Stimulated activated naive CD8-positive, alpha-beta T cell treated with anti-CD3 and anti-CD28 coated beads, Interleukin-15, Interleukin-2, amounts not matched to agents 100 U/mL and 50 U/mL, for 24 hours (primary cell): ENCODE results near the gene C14orf119.
A peak's percentile ranks its signal among the peaks of the same experiment; 100 is the strongest.
"Not testable (repeated sequence)": the region's sequence is repeated elsewhere in the genome, so short reads cannot be mapped to it uniquely, and the experiment has no call there.

ENCODE experiments used
- ATAC-seq: fragments of 150-1000 bp; cut with Tn5 transposase; one replicate; pipeline ENCODE4 v1.10.0; 2021
- DNase-seq: peaks from one replicate; pipeline ENCODE4 v3.0.0; 2021

Gene C14orf119

GRCh38 chr14:23089498-23090253 is 5.6 kb upstream of the C14orf119 start:
- no peak for ATAC-seq

GRCh38 chr14:23090254-23090636 is 5.1 kb upstream of the C14orf119 start:
- no peak for DNase-seq
- no peak for ATAC-seq

More at GRCh38 chr14:23089498-23090253, 5.6 kb upstream of the C14orf119 start:
- DNase-seq, result no peak

GRCh38 chr14:23091294-23092225 is 3.7 kb upstream of the C14orf119 start:
- ATAC-seq, result no peak
- no peak for DNase-seq

GRCh38 chr14:23093104-23093503 is 2.2 kb upstream of the C14orf119 start:
- DNase-seq, result no peak
- no peak for ATAC-seq

- no peak for ATAC-seq
Observed at GRCh38 chr14:23093526-23093925, 1.8 kb upstream of the C14orf119 start.

GRCh38 chr14:23093991-23094665 is 1.2 kb upstream of the C14orf119 start:
- no peak for ATAC-seq
- no peak for DNase-seq

More at GRCh38 chr14:23093526-23093925, 1.8 kb upstream of the C14orf119 start:
- no peak for DNase-seq

- ATAC-seq, result peak; percentile 49
- DNase-seq, result peak; percentile 79
Observed at GRCh38 chr14:23094666-23095195, 574 bp upstream of the C14orf119 start, which contains the start of gene ACIN1. Gene ACIN1 (minus strand): TSS chr14:23095136. CDS start chr14:23095112, 24 bp downstream.

GRCh38 chr14:23097786-23098185 is 2.5 kb downstream of the C14orf119 start:
- ATAC-seq (no peak), DNase-seq (no peak)

- ATAC-seq (no peak), DNase-seq (no peak)
Observed at GRCh38 chr14:23099212-23099861, 4.0 kb downstream of the C14orf119 start.

GRCh38 chr14:23101213-23101970 is 6.1 kb downstream of the C14orf119 start:
- ATAC-seq, result peak; percentile 33

GRCh38 chr14:23101986-23102625 is 6.8 kb downstream of the C14orf119 start:
- ATAC-seq (no peak), DNase-seq (no peak)

More at GRCh38 chr14:23101213-23101970, 6.1 kb downstream of the C14orf119 start:
- no peak for DNase-seq

- no peak for ATAC-seq
- DNase-seq, result no peak
Observed at GRCh38 chr14:23102801-23103200, 7.5 kb downstream of the C14orf119 start.

- ATAC-seq (no peak), DNase-seq (no peak)
Observed at GRCh38 chr14:23103581-23103980, 8.3 kb downstream of the C14orf119 start.

GRCh38 chr14:23104070-23104590 is 8.8 kb downstream of the C14orf119 start:
- ATAC-seq, result no peak
- DNase-seq, result no peak

GRCh38 chr14:23104591-23105347 is 9.5 kb downstream of the C14orf119 start, which contains the start of gene CIROP:
Gene CIROP (minus strand): TSS chr14:23104989. CDS start chr14:23104920, 69 bp downstream.
- no peak for ATAC-seq
- no peak for DNase-seq

GRCh38 chr14:23105348-23105824 is 10.1 kb downstream of the C14orf119 start:
- DNase-seq (no peak), ATAC-seq (no peak)

GRCh38 chr14:23106747-23107045 is 11.4 kb downstream of the C14orf119 start:
- ATAC-seq, result no peak
- no peak for DNase-seq

GRCh38 chr14:23107620-23108019 is 12.3 kb downstream of the C14orf119 start:
- DNase-seq, ATAC-seq: not testable (repeated sequence)

- ATAC-seq, result not testable (repeated sequence)
Observed at GRCh38 chr14:23108169-23108568, 12.9 kb downstream of the C14orf119 start.

More at GRCh38 chr14:23108169-23108568, 12.9 kb downstream of the C14orf119 start:
- DNase-seq, result not testable (repeated sequence)
